Esophagus muscularis mucosa (tissue), 4 donors: ENCODE data around the gene KRTAP5-6. TPM values are rescaled to one million over a fixed set of nuclear protein-coding genes. Genes with fewer than 3 reads are reported as not detected.

Experiments used
- DNase-seq: peaks from one replicate; pipeline ENCODE4 v3.0.0-alpha.2; 2017; ENCODE audit errors: extremely low spot score
- H3K27ac ChIP-seq, 4 donors: fragments of 200-600 bp; sonication (generic); replicated peaks in 1 of 4; 1 replicate in 3 of 4; 2 replicates in 1 of 4; pipeline ENCODE4 v1.5.1; 2016 to 2019; ENCODE audit warnings: mild to moderate bottlenecking in 1 of 4
- H3K27me3 ChIP-seq, 4 donors: fragments of 200-600 bp; sonication (generic); one replicate each; pipeline versions ENCODE4 v1.5.1 to v1.6.0; 2016 to 2019
- H3K36me3 ChIP-seq, 4 donors: fragments of 200-600 bp; sonication (generic); one replicate each; pipeline ENCODE4 v1.5.1; 2016 to 2019
- H3K4me1 ChIP-seq, 4 donors: fragments of 200-600 bp; sonication (generic); one replicate each; pipeline ENCODE4 v1.5.1; 2016 to 2019
- H3K4me3 ChIP-seq, 4 donors: fragments of 200-600 bp; sonication (generic); 1 replicate in 2 of 4; 2 replicates in 2 of 4; pipeline ENCODE4 v1.5.1; 2016 to 2019; ENCODE audit warnings: mild to moderate bottlenecking in 4 of 4, moderate library complexity in 1 of 4
- H3K9me3 ChIP-seq, 4 donors: fragments of 200-600 bp; sonication (generic); 1 replicate in 3 of 4; 2 replicates in 1 of 4; pipeline ENCODE4 v1.5.1; 2016 to 2019
- EP300 ChIP-seq: sonication (generic); formaldehyde crosslinking; IDR thresholded peaks from one replicate; pipeline ENCODE4 v1.6.1; 2017; ENCODE audit warnings: antibody characterized with exemption
- POLR2A ChIP-seq: fragments of 450-650 bp; IDR thresholded peaks from one replicate; pipeline ENCODE4 v1.6.1; 2017; ENCODE audit warnings: antibody characterized with exemption, moderate library complexity, mild to moderate bottlenecking, low read depth
- POLR2AphosphoS5 ChIP-seq, 2 donors: sonication (generic); formaldehyde crosslinking; IDR thresholded peaks; one replicate each; pipeline ENCODE4 v1.6.1; 2017; ENCODE audit warnings: antibody characterized with exemption in 2 of 2
- whole genome bisulfite sequencing: methylation state at CpG from one replicate; pipeline ENCODE4 v1.1.5; 2018; 5-methylcytosine and 5-hydroxymethylcytosine counted together
- intact Hi-C: fragments of 100-400 bp; cut with DNase I; formaldehyde crosslinking; loops from one replicate; pipeline ENCODE4 v1.15.1; 2023
- total RNA-seq, 4 donors: library from RNA; depleted of rRNA; stranded (reverse); fragments of >200 nt; gene quantifications; one replicate each; pipeline versions ENCODE4 v1.1.0 to v1.2.1, GENCODE V29; 2016
- TF ChIP-seq, protein P1 (sequence below), 3 experiments: fragments of 200-600 bp in 2 of 3; fragments of 450-650 bp in 1 of 3; sonication (generic) in 2 of 3; IDR thresholded peaks; one replicate each; pipeline ENCODE4 v1.5.1; 2017 to 2019; ENCODE audit warnings: antibody characterized with exemption in 3 of 3, mild to moderate bottlenecking in 2 of 3, moderate library complexity in 1 of 3

KRTAP5-6 gene
- total RNA-seq, 4 donors from 2014 or later, result not detected

DNA sequence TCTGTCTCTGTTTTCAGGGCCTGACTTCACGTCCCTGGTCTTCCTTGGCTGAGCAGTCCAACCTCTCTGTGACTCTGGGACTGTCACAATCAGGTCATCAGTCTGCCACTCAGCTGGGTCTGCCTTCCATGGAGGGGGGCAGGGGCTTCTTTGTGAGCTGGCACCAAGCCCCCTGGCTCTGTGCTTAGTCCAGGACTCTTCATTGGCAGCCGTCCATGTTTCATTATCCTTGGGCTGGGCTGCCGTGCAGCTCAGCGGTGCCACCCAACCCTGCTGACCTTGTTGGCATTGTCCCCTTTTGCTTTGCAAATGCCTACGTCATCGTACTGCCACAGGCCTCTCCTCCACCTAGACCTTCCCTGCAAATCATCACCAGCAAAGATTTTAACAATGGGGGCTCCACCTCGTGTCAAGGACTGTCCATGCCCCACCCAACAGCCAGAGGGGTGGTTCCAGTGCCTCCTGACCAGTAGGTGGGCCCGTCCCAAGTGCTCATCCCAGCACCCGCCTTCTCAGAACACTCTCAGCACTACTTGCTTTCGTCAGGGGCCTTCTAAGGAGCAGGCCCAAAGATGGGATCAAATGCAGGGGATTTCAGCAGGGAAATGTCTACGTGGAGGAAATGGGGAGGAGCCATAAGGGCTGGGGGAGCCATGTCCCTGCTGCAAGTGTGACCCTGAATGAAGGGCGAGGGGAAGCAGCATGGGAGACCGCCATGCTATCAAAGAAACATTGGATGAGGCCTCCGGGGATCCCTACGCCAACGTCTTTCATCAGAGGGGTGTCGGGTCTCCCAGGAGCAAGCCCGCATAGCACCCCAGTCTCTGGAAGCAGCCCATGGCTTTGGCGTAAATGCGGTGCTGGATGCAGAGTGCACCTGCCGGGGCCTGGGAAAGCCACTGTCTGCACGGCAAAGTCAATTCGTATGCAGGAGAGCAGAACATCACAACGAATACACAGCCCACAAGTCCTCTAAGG lies 18.2 kb downstream of the KRTAP5-6 start:
- TF ChIP-seq, protein P1, sequence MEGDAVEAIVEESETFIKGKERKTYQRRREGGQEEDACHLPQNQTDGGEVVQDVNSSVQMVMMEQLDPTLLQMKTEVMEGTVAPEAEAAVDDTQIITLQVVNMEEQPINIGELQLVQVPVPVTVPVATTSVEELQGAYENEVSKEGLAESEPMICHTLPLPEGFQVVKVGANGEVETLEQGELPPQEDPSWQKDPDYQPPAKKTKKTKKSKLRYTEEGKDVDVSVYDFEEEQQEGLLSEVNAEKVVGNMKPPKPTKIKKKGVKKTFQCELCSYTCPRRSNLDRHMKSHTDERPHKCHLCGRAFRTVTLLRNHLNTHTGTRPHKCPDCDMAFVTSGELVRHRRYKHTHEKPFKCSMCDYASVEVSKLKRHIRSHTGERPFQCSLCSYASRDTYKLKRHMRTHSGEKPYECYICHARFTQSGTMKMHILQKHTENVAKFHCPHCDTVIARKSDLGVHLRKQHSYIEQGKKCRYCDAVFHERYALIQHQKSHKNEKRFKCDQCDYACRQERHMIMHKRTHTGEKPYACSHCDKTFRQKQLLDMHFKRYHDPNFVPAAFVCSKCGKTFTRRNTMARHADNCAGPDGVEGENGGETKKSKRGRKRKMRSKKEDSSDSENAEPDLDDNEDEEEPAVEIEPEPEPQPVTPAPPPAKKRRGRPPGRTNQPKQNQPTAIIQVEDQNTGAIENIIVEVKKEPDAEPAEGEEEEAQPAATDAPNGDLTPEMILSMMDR (IDR thresholded peaks at IDR 0.05), result no peak
- TF ChIP-seq POLR2A (no peak), POLR2AphosphoS5 (IDR thresholded peaks at IDR 0.05) (no peak), EP300 (no peak)
- H3K27me3 ChIP-seq, result peaks cover 0 to 53% (median 0%) of the 10 kb centered on the region in 4 donors
- no peaks in the 10 kb centered on the region for H3K9me3 ChIP-seq
- DNase-seq, result no peak
- no peaks in the 10 kb centered on the region for H3K4me1 ChIP-seq
- no peaks in the 10 kb centered on the region for H3K36me3 ChIP-seq
- H3K4me3 ChIP-seq, result no peak overlapping the region
- WGBS, result 91% methylated on average over 23 of the region's 24 CpGs
- H3K27ac ChIP-seq, result no peak overlapping the region
- intact Hi-C loops, result no loop called here

DNA sequence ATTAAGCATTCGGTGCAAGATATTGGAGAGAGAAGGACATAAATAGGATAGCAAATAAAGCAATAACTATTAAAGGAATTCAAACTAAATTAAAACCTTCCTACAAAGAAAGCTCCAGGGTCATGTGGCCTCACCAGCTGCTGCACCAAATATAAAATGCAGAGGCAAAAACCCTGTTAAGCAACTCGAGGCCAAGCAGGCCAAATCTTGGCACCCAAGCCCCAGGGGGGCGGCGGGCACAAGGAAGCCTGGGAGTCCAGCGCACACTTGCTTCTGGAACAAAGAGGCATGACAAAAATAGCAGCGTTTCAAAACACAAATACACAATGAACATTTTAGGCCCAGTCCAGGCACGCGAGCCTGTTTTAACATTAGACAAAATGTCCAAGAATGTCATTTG lies 20.8 kb downstream of the KRTAP5-6 start:
- TF ChIP-seq POLR2A, result no peak
- TF ChIP-seq, protein P1 (IDR thresholded peaks at IDR 0.05), result no peak
- TF ChIP-seq POLR2AphosphoS5 (IDR thresholded peaks at IDR 0.05), result no peak
- no peaks in the 10 kb centered on the region for H3K36me3 ChIP-seq
- no peaks in the 10 kb centered on the region for H3K9me3 ChIP-seq
- H3K27ac ChIP-seq, result no peak overlapping the region
- intact Hi-C loops, result no loop called here
- WGBS, result 81% methylated on average over 8 of the region's 8 CpGs
- no peak overlapping the region for H3K4me3 ChIP-seq
- peaks cover 0 to 58% (median 0%) of the 10 kb centered on the region in 4 donors for H3K27me3 ChIP-seq
- no peaks in the 10 kb centered on the region for H3K4me1 ChIP-seq
- no peak for DNase-seq

DNA sequence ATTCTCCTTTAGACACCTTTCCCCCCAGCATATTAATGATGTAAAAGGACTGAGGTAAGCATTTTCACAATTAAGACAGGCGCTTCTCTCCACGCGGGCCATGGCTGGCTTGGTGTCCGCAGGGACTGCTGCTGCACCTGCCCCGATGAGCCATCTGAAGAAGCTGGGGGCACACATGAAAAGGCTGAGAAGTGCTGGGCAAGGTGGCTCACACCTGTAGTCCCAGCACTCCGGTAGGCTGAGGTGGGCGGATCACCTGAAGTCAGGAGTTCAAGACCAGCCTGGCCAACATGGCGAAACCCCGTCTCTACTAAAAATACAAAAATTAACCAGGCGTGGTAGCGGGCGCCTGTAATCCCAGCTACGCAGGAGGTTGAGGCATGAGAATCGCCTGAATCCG lies 21.3 kb downstream of the KRTAP5-6 start:
- H3K4me3 ChIP-seq, result no peak overlapping the region
- intact Hi-C loops, result no loop called here
- peaks cover 0 to 56% (median 0%) of the 10 kb centered on the region in 4 donors for H3K27me3 ChIP-seq
- H3K27ac ChIP-seq, result no peak overlapping the region
- WGBS, result 93% methylated on average over 15 of the region's 15 CpGs
- no peaks in the 10 kb centered on the region for H3K4me1 ChIP-seq
- no peak for DNase-seq
- H3K36me3 ChIP-seq, result no peaks in the 10 kb centered on the region
- TF ChIP-seq, protein P1 (IDR thresholded peaks at IDR 0.05), result no peak
- TF ChIP-seq POLR2A (no peak), POLR2AphosphoS5 (IDR thresholded peaks at IDR 0.05) (no peak), EP300 (no peak)
- H3K9me3 ChIP-seq, result no peaks in the 10 kb centered on the region

DNA sequence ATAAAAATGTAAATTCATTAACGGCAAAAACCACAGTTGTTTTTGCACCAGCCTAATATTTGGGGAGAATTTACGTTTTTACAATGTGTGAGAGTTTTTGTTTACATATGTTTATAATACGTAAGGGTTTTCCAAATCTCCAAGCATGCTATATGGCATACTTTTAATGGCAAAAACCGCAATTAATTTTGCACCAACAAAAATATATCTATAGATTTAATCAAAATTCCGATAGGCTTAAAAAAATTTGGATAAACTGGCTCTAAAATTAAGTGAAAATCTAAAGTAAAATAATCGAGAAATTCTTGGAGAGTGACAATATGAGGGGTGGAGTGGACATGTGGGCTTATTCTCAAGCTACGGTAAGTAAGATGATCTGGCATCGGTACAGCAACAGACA lies 22.8 kb downstream of the KRTAP5-6 start:
- H3K4me1 ChIP-seq, result no peaks in the 10 kb centered on the region
- DNase-seq, result no peak
- no peak overlapping the region for H3K27ac ChIP-seq
- no peaks in the 10 kb centered on the region for H3K36me3 ChIP-seq
- H3K9me3 ChIP-seq, result no peaks in the 10 kb centered on the region
- TF ChIP-seq POLR2A, result no peak
- TF ChIP-seq, protein P1 (IDR thresholded peaks at IDR 0.05), result no peak
- no peak for TF ChIP-seq EP300
- TF ChIP-seq POLR2AphosphoS5 (IDR thresholded peaks at IDR 0.05), result no peak
- intact Hi-C loops, result no loop called here
- 79% methylated on average over 8 of the region's 8 CpGs for WGBS
- peaks cover 0 to 55% (median 0%) of the 10 kb centered on the region in 4 donors for H3K27me3 ChIP-seq
- H3K4me3 ChIP-seq, result no peak overlapping the region
